Brain microvascular endothelial cell (primary cell): Measurements from ENCODE around the gene PFN3.

Experiments
- DNase-seq: peaks from one replicate; pipeline ENCODE4 v3.0.0-alpha.2; 2020
- H3K27ac ChIP-seq: fragments of 250-450 bp; sonication (Bioruptor Pico); 2 replicates; pipeline ENCODE4 v1.5.1; 2020; ENCODE audit warnings: mild to moderate bottlenecking, moderate library complexity
- H3K27me3 ChIP-seq: fragments of 250-450 bp; sonication (Bioruptor Pico); replicated peaks from 2 replicates; pipeline ENCODE4 v1.5.1; 2020; ENCODE audit warnings: mild to moderate bottlenecking
- H3K36me3 ChIP-seq: fragments of 250-450 bp; sonication (Bioruptor Pico); replicated peaks from 2 replicates; pipeline ENCODE4 v1.5.1; 2020; ENCODE audit warnings: mild to moderate bottlenecking
- H3K4me3 ChIP-seq: 2 replicates; pipeline ENCODE4 v1.5.1; 2011; ENCODE audit warnings: low read depth, mild to moderate bottlenecking, control low read depth, low read length, moderate library complexity
- CTCF ChIP-seq: IDR thresholded peaks from 2 replicates; pipeline ENCODE4 v1.5.1; 2011; ENCODE audit warnings: low read depth, mild to moderate bottlenecking, moderate library complexity, low read length, control low read depth, inconsistent platforms; ENCODE audit errors: missing control alignments
- in situ Hi-C: cut with HindIII; loops from 2 replicates; pipeline ENCODE4 v1.10.0; 2017; ENCODE audit warnings: low sequenced_read_pairs, low pct_ligation_motif_present

PFN3 gene

GRCh38 chr5:177396078-177396477, 4.4 kb downstream of the PFN3 start:
- DNase-seq = no peak
- TF ChIP-seq CTCF = no peak
- in situ Hi-C loops = no loop called here
- peaks cover 12% of the 10 kb centered on the region for H3K27me3 ChIP-seq
- H3K36me3 ChIP-seq = no peaks in the 10 kb centered on the region
- no peak overlapping the region for H3K4me3 ChIP-seq
- H3K27ac ChIP-seq = no peak overlapping the region

- in situ Hi-C loops = no loop called here
- Histone ChIP-seq H3K27ac (no peak overlapping the region), H3K4me3 (no peak overlapping the region), H3K36me3 (no peaks in the 10 kb centered on the region), H3K27me3 (no peaks in the 10 kb centered on the region)
- TF ChIP-seq CTCF = no peak
- no peak for DNase-seq
These were observed 6.5 kb downstream of the PFN3 start for GRCh38 chr5:177393990-177394389.

DNA sequence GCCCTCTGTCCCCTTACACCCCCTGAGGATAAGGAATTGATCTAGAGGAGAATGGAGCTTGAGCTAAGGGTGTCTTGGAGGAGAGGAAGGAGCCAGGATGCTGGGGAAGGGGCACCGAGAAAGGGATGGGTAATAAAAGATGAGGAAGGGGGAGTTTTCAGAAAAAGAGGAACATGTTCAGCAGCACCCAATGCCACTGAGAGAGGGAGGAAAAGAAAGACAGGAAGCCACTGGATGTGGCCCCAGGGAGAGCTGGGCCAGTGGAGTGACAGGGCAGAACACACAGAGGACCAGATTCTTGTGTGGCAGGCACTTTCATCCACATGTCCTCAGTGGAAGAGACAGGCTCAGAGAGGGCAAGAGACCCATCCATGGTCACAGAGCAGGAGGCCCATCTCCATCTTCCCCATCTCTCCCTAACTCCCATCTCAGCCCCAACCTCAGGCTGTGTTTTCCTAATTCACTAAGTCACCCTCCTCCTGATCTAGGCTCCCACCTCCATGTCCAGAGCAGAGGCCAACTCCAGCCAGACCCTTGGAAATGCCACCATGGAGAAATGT, 7.2 kb downstream of the PFN3 start:
- no peak for DNase-seq
- no peak for TF ChIP-seq CTCF
- Histone ChIP-seq H3K27me3 (no peaks in the 10 kb centered on the region), H3K4me3 (no peak overlapping the region), H3K36me3 (no peaks in the 10 kb centered on the region), H3K27ac (no peak overlapping the region)
- in situ Hi-C loops = no loop called here

GRCh38 chr5:177392765-177393164, 7.7 kb downstream of the PFN3 start:
- Histone ChIP-seq H3K27me3 (no peaks in the 10 kb centered on the region), H3K36me3 (no peaks in the 10 kb centered on the region), H3K4me3 (no peak overlapping the region), H3K27ac (no peak overlapping the region)
- no peak for TF ChIP-seq CTCF
- in situ Hi-C loops = no loop called here
- DNase-seq = no peak

GRCh38 chr5:177390363-177391300, 9.8 kb downstream of the PFN3 start:
- Histone ChIP-seq H3K27ac (peak overlapping the region; percentile 89), H3K4me3 (no peak overlapping the region), H3K36me3 (no peaks in the 10 kb centered on the region), H3K27me3 (no peaks in the 10 kb centered on the region)
- DNase-seq = peak; percentile 84
- TF ChIP-seq CTCF = peak; percentile 93
- in situ Hi-C loops = no loop called here
